Ramos (cell line): ENCODE data around the gene HOOK1.

Experiments used
- in situ Hi-C: fragments of 300-500 bp; cut with MboI; formaldehyde crosslinking; loops from one replicate; pipeline ENCODE4 v1.14.3; 2022; ENCODE audit warnings: low sequenced_read_pairs; ENCODE audit not compliant: unreplicated experiment

Gene HOOK1

GRCh38 chr1:59814901-59815825 is at the start of gene HOOK1:
Gene HOOK1, plus strand, starts transcription at chr1:59814949. Its CDS starts 169 bp downstream, at chr1:59815118.
- in situ Hi-C loops: no loop called here

GRCh38 chr1:59765011-59765730 is 49.6 kb upstream of the HOOK1 start:
- in situ Hi-C loops: no loop called here

GRCh38 chr1:59766227-59766855 is 48.4 kb upstream of the HOOK1 start:
- in situ Hi-C loops: no loop called here

GRCh38 chr1:59767119-59767518 is 47.6 kb upstream of the HOOK1 start:
- in situ Hi-C loops: no loop called here

GRCh38 chr1:59768792-59769735 is 45.7 kb upstream of the HOOK1 start:
- in situ Hi-C loops: no loop called here

- in situ Hi-C loops: no loop called here
Measured at GRCh38 chr1:59769736-59770095, 45.0 kb upstream of the HOOK1 start.

- in situ Hi-C loops: no loop called here
Measured at GRCh38 chr1:59771361-59771760, 43.4 kb upstream of the HOOK1 start.

GRCh38 chr1:59775480-59775879 is 39.3 kb upstream of the HOOK1 start:
- in situ Hi-C loops: no loop called here

- in situ Hi-C loops: no loop called here
Measured at GRCh38 chr1:59776960-59777852, 37.5 kb upstream of the HOOK1 start.

- in situ Hi-C loops: no loop called here
Measured at GRCh38 chr1:59779949-59780348, 34.8 kb upstream of the HOOK1 start.

GRCh38 chr1:59788825-59789224 is 25.9 kb upstream of the HOOK1 start:
- in situ Hi-C loops: no loop called here

GRCh38 chr1:59798600-59798999 is 16.1 kb upstream of the HOOK1 start:
- in situ Hi-C loops: no loop called here

- in situ Hi-C loops: no loop called here
Measured at GRCh38 chr1:59803458-59804038, 11.2 kb upstream of the HOOK1 start.

- in situ Hi-C loops: no loop called here
Measured at GRCh38 chr1:59804301-59804700, 10.4 kb upstream of the HOOK1 start.

- in situ Hi-C loops: no loop called here
Measured at GRCh38 chr1:59805554-59805953, 9.2 kb upstream of the HOOK1 start.

- in situ Hi-C loops: no loop called here
Measured at GRCh38 chr1:59814180-59814900, 409 bp upstream of the HOOK1 start.

- in situ Hi-C loops: no loop called here
Measured at GRCh38 chr1:59815892-59816291, 1.1 kb downstream of the HOOK1 start.

- in situ Hi-C loops: no loop called here
Measured at GRCh38 chr1:59816318-59816878, 1.6 kb downstream of the HOOK1 start.
